A673 (cell line): ENCODE data around the gene PTK6. TPM values are rescaled to one million over a fixed set of nuclear protein-coding genes. Genes with fewer than 3 reads are reported as not detected.

Experiments
- BruUV-seq: library from RNA; stranded (reverse); fragments of 400-500 nt; replicated peaks from 2 replicates; lab custom pipeline; 2021; lab: Mats Ljungman, UMichigan
- CTCF ChIA-PET: fragments of 300-600 bp; sonication (Branson Sonifier 250); formaldehyde crosslinking; loops from one replicate; lab custom pipeline; 2022; ENCODE audit warnings: antibody characterized with exemption; lab: Charles Lee
- POLR2A ChIA-PET: fragments of 300-600 bp; sonication (Branson Sonifier 250); formaldehyde crosslinking; loops from one replicate; lab custom pipeline; 2022; ENCODE audit warnings: antibody characterized with exemption; ENCODE audit not compliant: low non-redundant PET; lab: Charles Lee
- DNase-seq: peaks from one replicate; pipeline ENCODE4 v3.0.0-alpha.2; 2015; ENCODE audit warnings: low spot score
- H3K27ac ChIP-seq: fragments of 200-600 bp; sonication (generic); 2 replicates; pipeline ENCODE4 v1.5.1; 2016; ENCODE audit warnings: mixed run types, low read depth, mild to moderate bottlenecking, mixed read lengths, antibody characterized with exemption, low read length; ENCODE audit not compliant: poor library complexity, severe bottlenecking
- H3K27me3 ChIP-seq: fragments of 200-600 bp; sonication (generic); replicated peaks from 2 replicates; pipeline ENCODE4 v1.6.1; 2017; ENCODE audit warnings: mixed run types, low read depth, mild to moderate bottlenecking, mixed read lengths, antibody characterized with exemption, low read length; ENCODE audit not compliant: insufficient read depth, poor library complexity
- H3K36me3 ChIP-seq: fragments of 200-600 bp; sonication (generic); 2 replicates; pipeline ENCODE4 v1.6.1; 2016; ENCODE audit warnings: mixed run types, mild to moderate bottlenecking, mixed read lengths, antibody characterized with exemption, low read length; ENCODE audit not compliant: insufficient read depth, poor library complexity, severe bottlenecking
- H3K4me1 ChIP-seq: fragments of 200-600 bp; sonication (generic); 2 replicates; pipeline ENCODE4 v1.6.1; 2017; ENCODE audit warnings: mixed run types, mild to moderate bottlenecking, mixed read lengths, antibody characterized with exemption, low read length; ENCODE audit not compliant: insufficient read depth, poor library complexity, severe bottlenecking
- H3K4me3 ChIP-seq: fragments of 200-600 bp; sonication (generic); 2 replicates; pipeline ENCODE4 v1.5.1; 2016; ENCODE audit warnings: low read depth, mixed run types, mild to moderate bottlenecking, mixed read lengths, low read length; ENCODE audit not compliant: poor library complexity, severe bottlenecking
- H3K9me3 ChIP-seq: fragments of 200-600 bp; sonication (generic); 2 replicates; pipeline ENCODE4 v1.6.1; 2016; ENCODE audit warnings: mixed run types, low read depth, mild to moderate bottlenecking, mixed read lengths, antibody characterized with exemption, low read length; ENCODE audit not compliant: poor library complexity, severe bottlenecking
- EZH2 ChIP-seq: fragments of 200-600 bp; sonication (generic); IDR thresholded peaks from 2 replicates; pipeline ENCODE4 v1.6.1; 2017; ENCODE audit warnings: borderline replicate concordance, low read depth, mild to moderate bottlenecking, mixed read lengths, antibody characterized with exemption, low read length; ENCODE audit not compliant: poor library complexity, severe bottlenecking
- intact Hi-C: fragments of 100-400 bp; cut with micrococcal nuclease; formaldehyde crosslinking; loops from one replicate; pipeline ENCODE4 v1.10.0; 2022; ENCODE audit not compliant: unreplicated experiment
- total RNA-seq: library from RNA; stranded (reverse); gene quantifications from 2 replicates; pipeline ENCODE4 v1.2.3, GENCODE V29; 2021
- TF ChIP-seq, protein P1 (sequence below): fragments of 300-800, 200-600 bp; sonication (generic); conservative IDR thresholded peaks from 2 replicates; pipeline ENCODE4 v1.5.1; 2017; ENCODE audit warnings: low read depth, mild to moderate bottlenecking, antibody characterized with exemption, low read length, moderate library complexity, mixed read lengths

The PTK6 gene
- total RNA-seq, 1 experiment from 2014 or later, result not detected

DNA sequence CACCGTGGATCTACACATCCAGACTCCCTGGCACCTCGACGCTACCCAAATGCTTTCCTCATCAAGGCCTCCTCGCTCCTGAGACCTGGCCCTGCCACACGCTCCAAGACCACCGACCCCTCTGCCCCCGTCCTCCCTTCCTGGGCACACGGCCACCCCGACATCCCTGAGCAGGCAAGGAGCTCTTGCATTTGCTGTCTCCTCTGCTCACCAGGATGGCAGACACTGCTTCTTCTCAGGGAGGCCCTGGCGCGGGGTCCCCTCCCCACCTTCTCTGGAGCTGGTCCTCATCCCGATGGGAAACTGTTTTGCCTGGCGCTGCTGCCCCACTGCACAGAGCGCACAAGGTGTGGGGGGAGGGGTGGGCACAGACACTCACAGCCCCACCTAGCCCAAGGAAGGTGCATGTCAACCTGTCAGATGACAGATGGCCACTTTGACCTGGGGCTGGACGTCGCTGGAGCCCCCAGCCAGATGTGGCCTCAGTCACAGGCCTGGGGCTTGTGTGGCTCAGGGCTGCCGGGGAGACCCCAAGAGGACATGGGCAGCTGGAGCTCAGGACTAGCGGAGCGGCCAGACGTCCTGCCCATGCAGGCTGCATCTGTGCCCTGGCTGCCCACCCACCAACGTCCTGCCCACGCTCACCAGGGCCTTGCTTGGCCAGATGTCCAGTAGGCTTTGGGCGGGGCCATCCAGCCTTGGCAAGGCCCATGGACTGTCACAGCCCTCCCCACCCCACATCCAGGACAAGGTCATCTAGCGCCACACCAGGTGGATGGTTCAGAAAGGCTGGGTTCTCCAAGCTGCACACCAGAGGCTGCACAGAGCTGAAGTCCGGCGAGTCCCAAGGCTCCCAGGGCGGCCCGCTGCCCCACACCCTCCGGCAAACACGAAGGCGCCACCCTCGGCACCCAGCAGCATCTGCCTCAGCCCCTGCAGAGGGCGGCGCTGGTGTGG lies 58.6 kb downstream of the PTK6 start:
- no TSS peak for BruUV-seq
- Histone ChIP-seq H3K27me3 (peaks cover 15% of the 10 kb centered on the region), H3K4me3 (no peak overlapping the region), H3K27ac (no peak overlapping the region), H3K9me3 (no peaks in the 10 kb centered on the region), H3K4me1 (peaks cover 18% of the 10 kb centered on the region), H3K36me3 (no peaks in the 10 kb centered on the region)
- no peak for TF ChIP-seq EZH2
- TF ChIP-seq, protein P1, sequence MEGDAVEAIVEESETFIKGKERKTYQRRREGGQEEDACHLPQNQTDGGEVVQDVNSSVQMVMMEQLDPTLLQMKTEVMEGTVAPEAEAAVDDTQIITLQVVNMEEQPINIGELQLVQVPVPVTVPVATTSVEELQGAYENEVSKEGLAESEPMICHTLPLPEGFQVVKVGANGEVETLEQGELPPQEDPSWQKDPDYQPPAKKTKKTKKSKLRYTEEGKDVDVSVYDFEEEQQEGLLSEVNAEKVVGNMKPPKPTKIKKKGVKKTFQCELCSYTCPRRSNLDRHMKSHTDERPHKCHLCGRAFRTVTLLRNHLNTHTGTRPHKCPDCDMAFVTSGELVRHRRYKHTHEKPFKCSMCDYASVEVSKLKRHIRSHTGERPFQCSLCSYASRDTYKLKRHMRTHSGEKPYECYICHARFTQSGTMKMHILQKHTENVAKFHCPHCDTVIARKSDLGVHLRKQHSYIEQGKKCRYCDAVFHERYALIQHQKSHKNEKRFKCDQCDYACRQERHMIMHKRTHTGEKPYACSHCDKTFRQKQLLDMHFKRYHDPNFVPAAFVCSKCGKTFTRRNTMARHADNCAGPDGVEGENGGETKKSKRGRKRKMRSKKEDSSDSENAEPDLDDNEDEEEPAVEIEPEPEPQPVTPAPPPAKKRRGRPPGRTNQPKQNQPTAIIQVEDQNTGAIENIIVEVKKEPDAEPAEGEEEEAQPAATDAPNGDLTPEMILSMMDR, result no peak
- intact Hi-C loops, result no loop called here
- ChIA-PET POLR2A (no interaction called here), CTCF (no interaction called here)
- DNase-seq, result no peak

Other genes with a start within 250 kb of the PTK6 start
- not detected in 2 replicates for gene COL20A1, start 244.2 kb downstream of the PTK6 start, total RNA-seq
- 0.26 and 1.6 TPM in 2 replicates for gene CHRNA4, start 176.0 kb downstream of the PTK6 start, total RNA-seq
- gene KCNQ2, start 64.7 kb downstream of the PTK6 start, total RNA-seq, result 6.6 and 15.1 TPM in 2 replicates
- gene EEF1A2, start 38.3 kb downstream of the PTK6 start, total RNA-seq, result 7.5 and 13.7 TPM in 2 replicates
- gene PPDPF, start 16.6 kb downstream of the PTK6 start, total RNA-seq, result 148 and 176 TPM in 2 replicates
- not detected in 2 replicates for gene SRMS, start 10.4 kb upstream of the PTK6 start, total RNA-seq
- gene FNDC11, start 16.8 kb upstream of the PTK6 start, total RNA-seq, result 0.21 and 0.37 TPM in 2 replicates
- 21.0 and 27.2 TPM in 2 replicates for gene HELZ2, start 36.9 kb upstream of the PTK6 start, total RNA-seq
- 12.8 and 14.2 TPM in 2 replicates for gene GMEB2, start 89.7 kb upstream of the PTK6 start, total RNA-seq
- 115 and 128 TPM in 2 replicates for gene STMN3, start 116.0 kb upstream of the PTK6 start, total RNA-seq
- 45.6 and 47.8 TPM in 2 replicates for gene RTEL1, start 120.9 kb upstream of the PTK6 start, total RNA-seq
- gene TNFRSF6B, start 159.3 kb upstream of the PTK6 start, total RNA-seq, result not detected in 2 replicates
- 38.9 and 41.1 TPM in 2 replicates for gene ARFRP1, start 170.6 kb upstream of the PTK6 start, total RNA-seq
- 28.2 and 28.3 TPM in 2 replicates for gene ZGPAT, start 170.7 kb upstream of the PTK6 start, total RNA-seq
- gene LIME1, start 199.3 kb upstream of the PTK6 start, total RNA-seq, result 15.1 and 16.3 TPM in 2 replicates
- gene SLC2A4RG, start 202.4 kb upstream of the PTK6 start, total RNA-seq, result 45.8 and 71.0 TPM in 2 replicates